Rectal smooth muscle tissue (tissue), 1 donor: ENCODE measurements around the gene PTPRA.

Experiments used
- H3K27ac ChIP-seq: one replicate; pipeline ENCODE4 v1.7.0; 2013; ENCODE audit warnings: low read depth, low read length, inconsistent platforms
- H3K27me3 ChIP-seq: one replicate; pipeline ENCODE4 v1.7.0; 2013; ENCODE audit warnings: low read length; ENCODE audit not compliant: control insufficient read depth, insufficient read depth
- H3K36me3 ChIP-seq: one replicate; pipeline ENCODE4 v1.7.0; 2013; ENCODE audit warnings: low read length; ENCODE audit not compliant: control insufficient read depth, insufficient read depth
- H3K4me1 ChIP-seq: one replicate; pipeline ENCODE4 v1.7.0; 2013; ENCODE audit warnings: low read length; ENCODE audit not compliant: control insufficient read depth, insufficient read depth
- H3K4me3 ChIP-seq: one replicate; pipeline ENCODE4 v1.7.0; 2013; ENCODE audit warnings: low read length
- H3K9ac ChIP-seq: one replicate; pipeline ENCODE4 v1.7.0; 2013; ENCODE audit warnings: low read length

PTPRA gene

DNA sequence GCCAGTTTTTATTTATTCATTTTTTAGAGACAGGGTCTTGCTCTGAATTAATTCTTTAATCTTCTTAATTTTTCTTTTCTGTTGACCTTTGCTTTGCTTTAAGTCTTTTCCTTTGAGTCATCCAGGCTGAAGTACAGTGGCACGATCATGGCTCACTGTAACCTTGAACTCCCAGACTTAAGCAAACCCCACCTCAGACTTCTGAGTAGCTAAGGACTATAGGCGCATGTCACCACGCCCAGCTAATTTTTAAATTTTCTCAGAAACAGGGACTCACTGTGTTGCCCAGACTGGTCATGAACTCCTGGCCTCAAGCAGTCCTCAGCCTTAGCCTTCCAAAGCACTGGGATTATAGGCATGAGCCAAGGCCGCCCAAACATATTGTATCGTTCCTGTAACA is 98.8 kb downstream of the PTPRA start:
- no peak overlapping the region for H3K4me3 ChIP-seq
- no peaks in the 10 kb centered on the region for H3K27me3 ChIP-seq
- H3K9ac ChIP-seq, result no peak overlapping the region
- peaks cover 2% of the 10 kb centered on the region for H3K36me3 ChIP-seq
- no peaks in the 10 kb centered on the region for H3K4me1 ChIP-seq
- no peak overlapping the region for H3K27ac ChIP-seq

DNA sequence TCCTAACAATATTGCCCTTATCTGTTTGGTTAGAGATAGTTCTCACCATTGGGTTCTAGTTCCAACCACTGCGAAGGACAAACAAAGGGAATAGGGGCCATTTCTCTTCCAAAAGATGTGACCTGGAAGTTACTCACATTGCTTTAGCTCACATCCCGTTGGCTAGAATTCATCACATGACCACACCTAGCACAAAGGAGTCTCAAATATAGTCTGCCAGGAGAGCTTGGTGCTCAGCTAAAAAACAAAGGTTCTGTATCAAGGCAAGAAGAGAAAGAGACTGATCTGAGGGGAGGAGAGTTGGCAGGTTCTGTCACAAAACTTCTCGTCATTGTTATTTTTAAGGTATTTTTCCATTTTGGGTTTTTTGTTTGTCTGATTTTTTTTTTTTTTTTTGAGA is 100.3 kb downstream of the PTPRA start:
- no peak overlapping the region for H3K4me3 ChIP-seq
- no peak overlapping the region for H3K27ac ChIP-seq
- no peaks in the 10 kb centered on the region for H3K4me1 ChIP-seq
- no peaks in the 10 kb centered on the region for H3K27me3 ChIP-seq
- H3K9ac ChIP-seq, result no peak overlapping the region
- peaks cover under 1% of the 10 kb centered on the region for H3K36me3 ChIP-seq

DNA sequence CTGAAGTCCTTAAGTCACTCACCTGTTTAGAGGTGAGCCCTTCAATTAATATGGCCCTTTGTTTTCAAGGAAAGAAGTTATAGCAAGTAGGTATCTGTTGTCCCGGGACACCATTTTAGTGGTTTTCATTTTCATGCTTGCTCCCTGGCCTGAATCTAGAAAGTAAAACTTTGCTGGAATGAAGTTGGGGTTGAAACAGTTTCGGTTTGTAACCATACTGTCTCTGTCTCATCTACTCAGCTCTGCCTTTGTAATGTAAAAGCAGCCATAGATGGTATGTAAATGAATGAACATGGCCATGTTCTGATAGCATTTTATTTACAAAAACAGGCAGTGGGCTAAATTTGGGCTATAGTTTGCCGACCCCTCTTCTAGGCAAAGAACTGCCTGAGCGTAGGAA is 105.2 kb downstream of the PTPRA start:
- Histone ChIP-seq H3K4me1 (no peaks in the 10 kb centered on the region), H3K27ac (no peak overlapping the region), H3K9ac (no peak overlapping the region), H3K27me3 (no peaks in the 10 kb centered on the region), H3K36me3 (no peaks in the 10 kb centered on the region), H3K4me3 (no peak overlapping the region)

DNA sequence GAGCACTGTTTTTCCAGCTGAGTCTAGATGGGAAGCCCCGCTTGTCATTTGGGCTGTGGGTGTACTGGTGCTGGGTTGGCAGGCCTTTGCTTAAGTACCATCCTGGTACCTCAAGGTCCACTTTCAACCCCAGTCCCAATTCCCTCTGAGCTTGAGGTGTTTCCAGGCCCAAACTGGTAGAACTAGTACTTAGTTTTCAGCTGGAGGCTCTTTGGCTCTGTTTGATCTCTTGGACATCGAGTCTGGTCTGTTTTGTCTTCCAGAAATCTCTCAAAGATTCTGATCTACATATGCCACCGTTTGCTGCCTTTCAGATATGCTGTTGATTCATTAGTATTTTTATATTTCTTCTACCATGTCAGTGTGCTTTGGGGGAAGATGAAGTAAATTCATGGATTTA is 108.4 kb downstream of the PTPRA start:
- peaks cover 4% of the 10 kb centered on the region for H3K36me3 ChIP-seq
- no peaks in the 10 kb centered on the region for H3K27me3 ChIP-seq
- H3K27ac ChIP-seq, result no peak overlapping the region
- no peaks in the 10 kb centered on the region for H3K4me1 ChIP-seq
- H3K9ac ChIP-seq, result no peak overlapping the region
- H3K4me3 ChIP-seq, result no peak overlapping the region

DNA sequence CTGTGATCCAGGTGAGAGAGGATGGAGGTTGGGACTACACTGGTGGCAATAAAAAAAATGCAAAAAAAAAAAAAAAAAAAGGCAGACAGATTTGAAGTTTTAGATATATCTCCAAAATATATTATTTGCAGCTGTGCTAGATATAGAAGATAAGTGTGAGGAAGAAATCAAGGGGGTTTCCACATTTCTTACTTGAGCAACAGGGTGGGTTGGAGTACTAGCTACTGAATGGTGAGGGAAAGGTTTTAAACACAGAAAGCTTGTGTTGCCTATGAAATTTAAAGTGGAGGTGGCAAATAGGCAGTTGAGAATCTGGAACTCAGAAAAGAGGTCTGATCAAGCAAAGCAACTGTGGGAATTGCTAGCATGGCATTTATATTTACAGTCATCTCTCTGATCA is 110.2 kb downstream of the PTPRA start:
- H3K4me3 ChIP-seq, result no peak overlapping the region
- no peak overlapping the region for H3K9ac ChIP-seq
- H3K27me3 ChIP-seq, result no peaks in the 10 kb centered on the region
- no peak overlapping the region for H3K27ac ChIP-seq
- H3K36me3 ChIP-seq, result peaks cover 10% of the 10 kb centered on the region
- H3K4me1 ChIP-seq, result no peaks in the 10 kb centered on the region

DNA sequence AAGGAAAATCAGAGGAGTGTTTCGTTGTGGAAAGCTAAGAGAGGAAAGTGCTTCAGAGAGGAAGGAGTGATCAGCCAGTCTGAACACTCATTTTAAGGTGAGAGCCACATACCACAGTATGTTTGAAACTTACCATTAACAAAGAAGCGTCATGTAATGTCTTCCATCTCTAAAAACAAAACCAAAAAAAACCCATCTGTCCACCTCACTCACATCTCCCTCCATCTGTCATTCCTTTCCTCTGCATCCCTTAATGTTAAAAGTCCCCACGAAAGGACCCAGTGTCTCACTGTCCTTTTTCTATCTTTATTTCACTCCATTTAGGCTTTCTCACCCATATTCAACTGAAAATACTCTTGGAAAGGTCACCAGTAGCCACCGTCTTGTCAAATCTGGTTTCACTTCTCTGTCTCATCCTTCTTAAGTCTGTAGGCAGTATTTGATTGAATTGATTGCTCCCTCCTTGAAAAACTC is 110.8 kb downstream of the PTPRA start:
- H3K4me1 ChIP-seq, result no peaks in the 10 kb centered on the region
- H3K27ac ChIP-seq, result no peak overlapping the region
- no peaks in the 10 kb centered on the region for H3K27me3 ChIP-seq
- no peak overlapping the region for H3K9ac ChIP-seq
- no peak overlapping the region for H3K4me3 ChIP-seq
- H3K36me3 ChIP-seq, result peaks cover 15% of the 10 kb centered on the region

DNA sequence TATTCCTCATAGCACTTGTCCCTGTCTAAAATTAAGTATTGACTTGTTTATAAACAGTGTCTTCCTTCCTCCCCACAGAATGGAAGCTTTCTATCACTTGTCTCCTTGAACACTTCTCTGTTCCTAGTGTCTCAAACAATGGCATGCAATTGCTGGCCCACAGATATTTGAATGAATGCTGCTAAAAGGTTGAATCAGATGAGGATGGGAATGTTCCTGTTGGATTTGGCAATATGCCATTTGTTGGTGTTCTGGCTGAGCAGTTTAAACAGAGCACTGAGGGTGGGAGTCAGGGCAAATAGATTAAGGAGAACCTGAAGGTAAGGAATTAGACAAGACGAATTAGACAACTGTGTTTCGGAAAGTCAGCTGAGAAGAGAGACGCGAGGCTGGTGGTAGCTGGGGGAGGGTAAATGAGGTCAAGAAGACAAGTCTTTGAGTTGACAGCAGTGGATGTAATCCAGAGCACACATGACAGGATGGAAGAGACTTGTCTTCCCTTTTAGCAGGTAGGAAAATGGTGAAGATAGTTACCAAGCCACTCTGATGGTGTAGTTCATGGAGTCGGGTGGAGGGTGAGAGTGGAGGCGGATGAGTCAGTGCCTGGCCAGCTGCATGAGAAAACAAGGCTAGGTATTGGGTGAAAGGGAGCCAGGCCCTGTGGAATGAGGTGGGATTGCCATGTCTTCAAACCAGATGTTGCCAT is 111.8 kb downstream of the PTPRA start:
- Histone ChIP-seq H3K27ac (no peak overlapping the region), H3K36me3 (peaks cover 17% of the 10 kb centered on the region), H3K27me3 (no peaks in the 10 kb centered on the region), H3K9ac (no peak overlapping the region), H3K4me3 (no peak overlapping the region), H3K4me1 (no peaks in the 10 kb centered on the region)

DNA sequence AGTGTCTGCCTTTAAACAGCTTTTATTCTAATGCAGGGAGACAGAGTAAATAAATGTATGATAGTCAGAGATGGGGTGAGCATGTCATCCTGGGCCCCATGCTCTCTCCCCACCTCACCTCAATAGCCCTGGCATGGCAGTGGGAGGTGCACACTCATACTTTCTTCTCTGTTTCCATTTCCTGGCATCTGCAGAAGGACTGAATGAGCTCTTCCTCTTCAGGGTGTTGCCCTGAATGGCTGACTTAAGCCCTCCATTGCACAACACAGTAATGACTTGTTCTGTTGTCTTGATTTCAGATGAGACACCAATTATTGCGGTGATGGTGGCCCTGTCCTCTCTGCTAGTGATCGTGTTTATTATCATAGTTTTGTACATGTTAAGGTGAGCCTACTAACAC is 113.2 kb downstream of the PTPRA start:
- peaks cover 20% of the 10 kb centered on the region for H3K36me3 ChIP-seq
- H3K9ac ChIP-seq, result no peak overlapping the region
- H3K27ac ChIP-seq, result no peak overlapping the region
- no peaks in the 10 kb centered on the region for H3K4me1 ChIP-seq
- no peaks in the 10 kb centered on the region for H3K27me3 ChIP-seq
- H3K4me3 ChIP-seq, result no peak overlapping the region

DNA sequence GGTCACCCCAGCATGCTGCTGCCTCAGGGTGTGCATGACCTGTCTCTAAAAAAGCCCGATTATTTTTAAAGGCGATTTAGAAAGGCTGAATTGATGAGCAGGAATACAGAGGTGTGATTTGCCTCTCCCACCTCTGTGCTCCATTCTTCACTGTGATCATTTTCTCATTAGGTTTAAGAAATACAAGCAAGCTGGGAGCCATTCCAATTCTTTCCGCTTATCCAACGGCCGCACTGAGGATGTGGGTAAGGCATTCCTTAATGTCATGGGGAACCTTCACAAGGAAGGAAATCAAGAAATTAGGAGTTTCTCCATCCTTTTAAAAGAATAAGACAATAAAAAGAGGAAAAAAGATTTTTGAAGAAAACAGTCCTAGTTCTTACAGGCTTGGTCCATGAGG is 114.6 kb downstream of the PTPRA start:
- Histone ChIP-seq H3K4me1 (no peaks in the 10 kb centered on the region), H3K36me3 (peaks cover 23% of the 10 kb centered on the region)

DNA sequence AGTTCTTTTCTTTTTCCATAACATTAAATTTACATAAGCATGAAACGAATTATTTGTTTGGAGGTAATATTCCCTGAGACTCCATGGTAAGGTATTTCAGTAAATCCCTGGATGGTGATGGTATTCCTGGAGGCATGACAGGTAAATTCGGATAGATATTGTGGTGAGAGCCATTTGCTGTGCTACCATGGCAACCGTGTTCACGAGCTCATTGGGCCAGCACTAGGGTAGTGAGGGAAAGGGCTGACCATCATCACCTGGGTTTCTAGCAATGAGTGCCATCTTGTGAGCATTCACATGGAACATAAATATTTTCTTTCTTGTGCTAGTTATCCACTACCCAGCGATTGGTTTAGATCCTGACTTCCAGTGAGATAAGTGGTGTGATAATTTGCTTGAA is 118.3 kb downstream of the PTPRA start:
- Histone ChIP-seq H3K27me3 (no peaks in the 10 kb centered on the region), H3K27ac (no peak overlapping the region), H3K9ac (no peak overlapping the region), H3K36me3 (peaks cover 20% of the 10 kb centered on the region), H3K4me1 (no peaks in the 10 kb centered on the region), H3K4me3 (no peak overlapping the region)

More for the DNA sequence above, 114.6 kb downstream of the PTPRA start:
- no peak overlapping the region for H3K4me3 ChIP-seq
- no peak overlapping the region for H3K9ac ChIP-seq
- H3K27ac ChIP-seq, result no peak overlapping the region
- H3K27me3 ChIP-seq, result no peaks in the 10 kb centered on the region

DNA sequence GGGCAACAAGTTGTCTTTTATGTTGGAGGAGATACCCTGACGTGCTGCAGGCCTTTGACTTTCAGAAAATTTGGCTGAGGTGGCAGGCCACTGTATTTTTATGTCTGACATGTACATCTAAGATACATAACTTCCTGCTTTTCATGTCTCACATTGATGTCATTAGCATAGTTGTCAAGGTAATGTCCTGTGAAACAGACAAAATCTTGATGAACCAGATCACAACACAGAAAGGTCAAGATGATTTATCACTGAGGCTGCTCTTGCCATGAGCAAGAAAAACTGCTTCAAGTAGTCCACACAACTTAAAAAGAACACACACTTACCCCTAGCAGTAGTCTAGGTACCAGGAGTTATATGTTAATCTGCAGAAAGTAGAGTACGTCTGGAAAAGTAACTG is 120.0 kb downstream of the PTPRA start:
- H3K4me1 ChIP-seq, result no peaks in the 10 kb centered on the region
- H3K9ac ChIP-seq, result no peak overlapping the region
- H3K27me3 ChIP-seq, result no peaks in the 10 kb centered on the region
- H3K36me3 ChIP-seq, result peaks cover 14% of the 10 kb centered on the region
- H3K4me3 ChIP-seq, result no peak overlapping the region
- H3K27ac ChIP-seq, result no peak overlapping the region

DNA sequence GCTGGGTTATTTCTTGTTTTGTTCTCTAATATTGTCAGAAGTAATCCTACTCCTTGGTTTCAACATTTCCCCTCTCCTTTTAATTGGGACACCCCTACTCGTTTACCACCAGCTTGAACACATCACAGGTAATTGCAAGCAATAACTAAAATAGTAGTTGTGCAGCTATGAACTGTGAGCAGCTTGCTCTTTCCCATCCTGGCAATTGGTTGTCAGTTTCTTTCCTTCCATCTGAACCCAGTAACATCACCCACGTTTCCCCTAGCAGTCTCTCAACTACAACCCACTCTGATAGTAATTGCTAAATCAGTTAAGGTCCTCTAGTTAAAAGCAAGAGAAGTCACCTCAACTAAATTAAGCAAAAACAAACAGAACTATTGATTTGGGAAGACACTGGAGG is 122.5 kb downstream of the PTPRA start:
- H3K36me3 ChIP-seq, result peaks cover 3% of the 10 kb centered on the region
- no peaks in the 10 kb centered on the region for H3K27me3 ChIP-seq
- H3K27ac ChIP-seq, result no peak overlapping the region

DNA sequence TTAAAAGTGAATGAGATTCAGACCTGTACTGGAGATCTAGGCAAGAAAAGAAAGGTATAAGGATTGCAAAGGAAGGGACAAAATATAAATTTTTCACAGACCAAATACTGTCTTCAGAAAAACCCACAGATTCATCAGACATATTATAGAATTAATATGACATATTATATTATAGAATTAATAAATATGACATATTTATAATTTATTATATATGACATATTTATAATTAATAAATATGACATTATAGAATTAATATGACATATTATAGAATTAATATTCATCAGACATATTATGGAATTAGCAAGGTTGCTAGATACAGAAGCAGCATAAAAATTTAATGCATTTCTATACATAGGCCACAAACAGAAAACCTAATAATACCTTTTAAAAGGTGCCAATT is 125.4 kb downstream of the PTPRA start:
- Histone ChIP-seq H3K27me3 (no peaks in the 10 kb centered on the region), H3K9ac (no peak overlapping the region), H3K4me3 (no peak overlapping the region), H3K27ac (no peak overlapping the region), H3K4me1 (no peaks in the 10 kb centered on the region), H3K36me3 (no peaks in the 10 kb centered on the region)

More for the DNA sequence above, 122.5 kb downstream of the PTPRA start:
- no peaks in the 10 kb centered on the region for H3K4me1 ChIP-seq
- no peak overlapping the region for H3K9ac ChIP-seq
- H3K4me3 ChIP-seq, result no peak overlapping the region
